Measurements from ENCODE around the gene CAPNS2.

DNA sequence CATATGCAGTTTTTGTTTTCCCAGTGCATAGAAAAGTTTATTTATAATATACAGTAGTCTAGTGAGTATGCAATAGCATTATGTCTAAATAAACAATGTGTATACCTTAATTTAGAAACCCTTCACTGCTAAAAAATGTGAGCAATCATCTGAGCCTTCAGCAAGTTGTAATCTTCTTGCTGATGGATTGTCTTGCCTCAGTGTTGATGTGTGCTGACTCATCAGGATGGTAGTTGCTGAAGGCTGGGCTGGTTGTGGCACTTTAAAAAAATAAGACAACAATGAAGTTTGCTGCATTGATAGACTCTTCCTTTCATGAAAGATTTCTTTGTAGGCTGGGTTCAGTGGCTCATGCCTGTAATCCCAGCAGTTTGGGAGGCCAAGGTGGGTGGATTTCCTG, 13.9 kb upstream of the CAPNS2 start:
- TF ChIP-seq, protein P1, sequence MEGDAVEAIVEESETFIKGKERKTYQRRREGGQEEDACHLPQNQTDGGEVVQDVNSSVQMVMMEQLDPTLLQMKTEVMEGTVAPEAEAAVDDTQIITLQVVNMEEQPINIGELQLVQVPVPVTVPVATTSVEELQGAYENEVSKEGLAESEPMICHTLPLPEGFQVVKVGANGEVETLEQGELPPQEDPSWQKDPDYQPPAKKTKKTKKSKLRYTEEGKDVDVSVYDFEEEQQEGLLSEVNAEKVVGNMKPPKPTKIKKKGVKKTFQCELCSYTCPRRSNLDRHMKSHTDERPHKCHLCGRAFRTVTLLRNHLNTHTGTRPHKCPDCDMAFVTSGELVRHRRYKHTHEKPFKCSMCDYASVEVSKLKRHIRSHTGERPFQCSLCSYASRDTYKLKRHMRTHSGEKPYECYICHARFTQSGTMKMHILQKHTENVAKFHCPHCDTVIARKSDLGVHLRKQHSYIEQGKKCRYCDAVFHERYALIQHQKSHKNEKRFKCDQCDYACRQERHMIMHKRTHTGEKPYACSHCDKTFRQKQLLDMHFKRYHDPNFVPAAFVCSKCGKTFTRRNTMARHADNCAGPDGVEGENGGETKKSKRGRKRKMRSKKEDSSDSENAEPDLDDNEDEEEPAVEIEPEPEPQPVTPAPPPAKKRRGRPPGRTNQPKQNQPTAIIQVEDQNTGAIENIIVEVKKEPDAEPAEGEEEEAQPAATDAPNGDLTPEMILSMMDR (conservative IDR thresholded peaks at IDR 0.05 in 1 of 2, IDR thresholded peaks at IDR 0.05 in 1 of 2; ENCODE audit: extremely low read depth in 1 of 2, insufficient read depth in 1 of 2, low read depth in 1 of 2, low read length in 2 of 2), result no peak
- TF ChIP-seq EZH2 (IDR thresholded peaks at IDR 0.05; ENCODE audit: borderline replicate concordance, low read length), result no peak

All from mammary epithelial cell (primary cell).